ENCODE results near the gene SLBP.

- TF ChIP-seq CTCF (IDR thresholded peaks at IDR 0.05; ENCODE audit: low read depth, low read length) (no peak), EZH2phosphoT487 (IDR thresholded peaks at IDR 0.05; ENCODE audit: low read depth) (no peak)
Measured at GRCh38 chr4:1727117-1728031, 15.3 kb upstream of the SLBP start.

Measured in OCI-LY3 (cell line).